H9 (cell line): ENCODE results near the gene MMS19. TPM values are rescaled to one million over a fixed set of nuclear protein-coding genes. Genes with fewer than 3 reads are reported as not detected.

ENCODE experiments used
- DNase-seq: peaks from one replicate; pipeline ENCODE4 v3.0.0-alpha.2; 2017
- H2AFZ ChIP-seq: one replicate; pipeline ENCODE4 v1.6.1; 2013; ENCODE audit warnings: mild to moderate bottlenecking, low read length, control low read depth, moderate library complexity
- H2AK5ac ChIP-seq: 2 replicates; pipeline ENCODE4 v1.6.1; 2013; ENCODE audit warnings: low read length, control low read depth, mixed read lengths; ENCODE audit not compliant: insufficient read length
- H2BK120ac ChIP-seq: one replicate; pipeline ENCODE4 v1.6.1; 2013; ENCODE audit warnings: low read depth, mild to moderate bottlenecking, low read length, control low read depth, inconsistent platforms; ENCODE audit not compliant: poor library complexity, severe bottlenecking
- H2BK12ac ChIP-seq: 2 replicates; pipeline ENCODE4 v1.6.1; 2013; ENCODE audit warnings: low read length, control low read depth, mixed read lengths, low read depth; ENCODE audit not compliant: insufficient read length
- H2BK15ac ChIP-seq: 2 replicates; pipeline ENCODE4 v1.6.1; 2013; ENCODE audit warnings: low read depth, low read length, control low read depth
- H2BK20ac ChIP-seq: one replicate; pipeline ENCODE4 v1.6.1; 2013; ENCODE audit warnings: low read depth, mild to moderate bottlenecking, low read length, control low read depth, inconsistent platforms; ENCODE audit not compliant: poor library complexity, severe bottlenecking
- H2BK5ac ChIP-seq: 2 replicates; pipeline ENCODE4 v1.6.1; 2013; ENCODE audit warnings: low read length, control low read depth, mixed read lengths; ENCODE audit not compliant: insufficient read length
- H3K14ac ChIP-seq: 2 replicates; pipeline ENCODE4 v1.6.1; 2013; ENCODE audit warnings: low read length, control low read depth; ENCODE audit not compliant: insufficient read depth
- H3K18ac ChIP-seq: 2 replicates; pipeline ENCODE4 v1.6.1; 2013; ENCODE audit warnings: low read depth, mild to moderate bottlenecking, mixed read lengths, low read length, control low read depth; ENCODE audit not compliant: insufficient read length
- H3K23ac ChIP-seq: 2 replicates; pipeline ENCODE4 v1.6.1; 2013; ENCODE audit warnings: low read length, control low read depth, mixed read lengths, low read depth; ENCODE audit not compliant: insufficient read length
- H3K23me2 ChIP-seq: 2 replicates; pipeline ENCODE4 v1.6.1; 2013; ENCODE audit warnings: low read depth, mild to moderate bottlenecking, mixed read lengths, low read length, control low read depth; ENCODE audit not compliant: insufficient read length, poor library complexity, severe bottlenecking
- H3K27ac ChIP-seq: 2 replicates; pipeline ENCODE4 v1.5.1; 2013; ENCODE audit warnings: low read length, control low read depth, mixed read lengths, low read depth; ENCODE audit not compliant: insufficient read length
- H3K27me3 ChIP-seq: 2 replicates; pipeline ENCODE4 v1.6.1; 2013; ENCODE audit warnings: low read length, control low read depth, inconsistent platforms; ENCODE audit not compliant: insufficient read depth
- H3K4ac ChIP-seq: 2 replicates; pipeline ENCODE4 v1.6.1; 2013; ENCODE audit warnings: low read depth, mild to moderate bottlenecking, control low read depth, inconsistent platforms, low read length, moderate library complexity
- H3K4me1 ChIP-seq: 2 replicates; pipeline ENCODE4 v1.6.1; 2013; ENCODE audit warnings: low read length, control low read depth, inconsistent platforms; ENCODE audit not compliant: insufficient read depth
- H3K4me2 ChIP-seq: 2 replicates; pipeline ENCODE4 v1.6.1; 2013; ENCODE audit warnings: low read length, control low read depth, mixed read lengths; ENCODE audit not compliant: insufficient read length, insufficient read depth
- H3K56ac ChIP-seq: 2 replicates; pipeline ENCODE4 v1.6.1; 2013; ENCODE audit warnings: low read depth, mild to moderate bottlenecking, mixed read lengths, low read length, control low read depth; ENCODE audit not compliant: insufficient read length
- H3K79me1 ChIP-seq: 2 replicates; pipeline ENCODE4 v1.6.1; 2013; ENCODE audit warnings: low read depth, mild to moderate bottlenecking, moderate library complexity, low read length, control low read depth, inconsistent platforms; ENCODE audit not compliant: insufficient read depth, poor library complexity, severe bottlenecking
- H3K79me2 ChIP-seq: 2 replicates; pipeline ENCODE4 v1.6.1; 2013; ENCODE audit warnings: low read length, control low read depth, inconsistent platforms; ENCODE audit not compliant: insufficient read depth
- H3K9ac ChIP-seq: 2 replicates; pipeline ENCODE4 v1.6.1; 2013; ENCODE audit warnings: low read length, control low read depth, mixed read lengths; ENCODE audit not compliant: insufficient read length; ENCODE audit errors: extremely low read depth
- H3K9me3 ChIP-seq: one replicate; pipeline ENCODE4 v1.6.1; 2013; ENCODE audit warnings: low read depth, low read length, inconsistent platforms; ENCODE audit not compliant: control insufficient read depth
- H3T11ph ChIP-seq: one replicate; pipeline ENCODE4 v1.6.1; 2013; ENCODE audit warnings: mild to moderate bottlenecking, low read length, control low read depth, inconsistent platforms
- H4K20me1 ChIP-seq: one replicate; pipeline ENCODE4 v1.6.1; 2013; ENCODE audit not compliant: control insufficient read depth, insufficient read length, insufficient read depth
- H4K5ac ChIP-seq: 2 replicates; pipeline ENCODE4 v1.6.1; 2013; ENCODE audit warnings: low read depth, mild to moderate bottlenecking, mixed read lengths, low read length, control low read depth; ENCODE audit not compliant: insufficient read length
- H4K8ac ChIP-seq: replicated peaks from 2 replicates; pipeline ENCODE4 v1.6.1; 2013; ENCODE audit warnings: low read length, control low read depth, mixed read lengths, low read depth; ENCODE audit not compliant: insufficient read length
- H4K91ac ChIP-seq: 2 replicates; pipeline ENCODE4 v1.6.1; 2013; ENCODE audit warnings: low read depth, mild to moderate bottlenecking, moderate library complexity, mixed read lengths, low read length, control low read depth; ENCODE audit not compliant: insufficient read length
- H3K27ac Mint-ChIP-seq, 3 experiments: 2 replicates in 2 of 3; 3 replicates in 1 of 3; pipeline ENCODE4 v1.8.0; 2020 to 2021; ENCODE audit warnings: mixed read lengths in 3 of 3, mild to moderate bottlenecking in 1 of 3, moderate library complexity in 1 of 3
- H3K27me3 Mint-ChIP-seq: 2 replicates; pipeline ENCODE4 v1.8.0; 2021; ENCODE audit warnings: low read depth, mild to moderate bottlenecking, moderate library complexity, mixed read lengths
- H3K36me3 Mint-ChIP-seq, 3 experiments: 2 replicates in 2 of 3; 3 replicates in 1 of 3; pipeline ENCODE4 v1.8.0; 2020 to 2021; ENCODE audit warnings: low read depth in 3 of 3, mixed read lengths in 3 of 3; ENCODE audit not compliant: insufficient read depth in 1 of 3
- H3K4me1 Mint-ChIP-seq, 2 experiments: 2 replicates each; pipeline ENCODE4 v1.8.0; 2020; ENCODE audit warnings: mixed read lengths in 2 of 2
- H3K4me3 Mint-ChIP-seq, 2 experiments: 2 replicates in 1 of 2; 3 replicates in 1 of 2; pipeline ENCODE4 v1.8.0; 2020 to 2021; ENCODE audit warnings: mild to moderate bottlenecking in 2 of 2, mixed read lengths in 2 of 2, moderate library complexity in 1 of 2
- H3K9me3 Mint-ChIP-seq, 2 experiments: 2 replicates in 1 of 2; 3 replicates in 1 of 2; pipeline ENCODE4 v1.8.0; 2020; ENCODE audit warnings: mild to moderate bottlenecking in 2 of 2, mixed read lengths in 2 of 2, moderate library complexity in 1 of 2
- WGBS: extraction: QIAGEN DNeasy Blood & Tissue Kit; methylation state at CpG from one replicate; pipeline ENCODE4 v1.1.7; 2013; ENCODE audit warnings: missing lambda C conversion rate, low lambda C conversion rate, mixed read lengths; ENCODE audit not compliant: insufficient read length; ENCODE audit errors: extremely low coverage; 5-methylcytosine and 5-hydroxymethylcytosine counted together
- total RNA-seq: library from RNA; stranded (reverse); gene quantifications from 2 replicates; pipeline ENCODE4 v1.2.1, GENCODE V29; 2021
- TF ChIP-seq, protein P1 (sequence below): fragments of 200-600 bp; sonication (generic); conservative IDR thresholded peaks from 3 replicates; pipeline ENCODE4 v1.8.0; 2021; ENCODE audit warnings: antibody characterized with exemption, mild to moderate bottlenecking

MMS19 gene
- total RNA-seq, 1 experiment from 2014 or later = 102 TPM

- Histone ChIP-seq H2BK15ac (no peak overlapping the region), H2BK5ac (no peak overlapping the region), H4K5ac (no peak overlapping the region), H3K9me3 (no peaks in the 10 kb centered on the region), H2BK20ac (no peak overlapping the region), H3K4me1 (no peaks in the 10 kb centered on the region), H2AK5ac (no peak overlapping the region), H4K91ac (no peak overlapping the region), H3K27me3 (no peaks in the 10 kb centered on the region), H3K79me2 (no peaks in the 10 kb centered on the region), H3K9ac (no peak overlapping the region), H3K23ac (no peak overlapping the region), H4K20me1 (no peaks in the 10 kb centered on the region), H3K18ac (peak overlapping the region; percentile 50), H2AFZ (no peak overlapping the region), H3K4me2 (no peak overlapping the region), H2BK120ac (no peak overlapping the region), H3K23me2 (no peaks in the 10 kb centered on the region), H3K56ac (no peak overlapping the region), H3K14ac (no peak overlapping the region; the same call in 1 of the 2 replicates), H4K8ac (no peak overlapping the region), H3T11ph (no peak overlapping the region), H3K4ac (no peak overlapping the region), H3K27ac (no peak overlapping the region), H2BK12ac (no peak overlapping the region), H3K79me1 (no peaks in the 10 kb centered on the region)
- WGBS = no CpG with 5 or more reads among the region's 6 CpGs
- H3K36me3 Mint-ChIP-seq = peaks cover 4 to 7% (median 7%) of the 10 kb centered on the region in 3 experiments
- DNase-seq = no peak
- H3K9me3 Mint-ChIP-seq = peaks cover 9 to 10% of the 10 kb centered on the region in 2 experiments
- no peak overlapping the region; a peak in 1 of 7 replicates for H3K27ac Mint-ChIP-seq
- no peaks in the 10 kb centered on the region; the same call in 1 of the 2 replicates for H3K27me3 Mint-ChIP-seq
- H3K4me3 Mint-ChIP-seq = no peak overlapping the region; a peak in 1 of 5 replicates
- TF ChIP-seq, protein P1, sequence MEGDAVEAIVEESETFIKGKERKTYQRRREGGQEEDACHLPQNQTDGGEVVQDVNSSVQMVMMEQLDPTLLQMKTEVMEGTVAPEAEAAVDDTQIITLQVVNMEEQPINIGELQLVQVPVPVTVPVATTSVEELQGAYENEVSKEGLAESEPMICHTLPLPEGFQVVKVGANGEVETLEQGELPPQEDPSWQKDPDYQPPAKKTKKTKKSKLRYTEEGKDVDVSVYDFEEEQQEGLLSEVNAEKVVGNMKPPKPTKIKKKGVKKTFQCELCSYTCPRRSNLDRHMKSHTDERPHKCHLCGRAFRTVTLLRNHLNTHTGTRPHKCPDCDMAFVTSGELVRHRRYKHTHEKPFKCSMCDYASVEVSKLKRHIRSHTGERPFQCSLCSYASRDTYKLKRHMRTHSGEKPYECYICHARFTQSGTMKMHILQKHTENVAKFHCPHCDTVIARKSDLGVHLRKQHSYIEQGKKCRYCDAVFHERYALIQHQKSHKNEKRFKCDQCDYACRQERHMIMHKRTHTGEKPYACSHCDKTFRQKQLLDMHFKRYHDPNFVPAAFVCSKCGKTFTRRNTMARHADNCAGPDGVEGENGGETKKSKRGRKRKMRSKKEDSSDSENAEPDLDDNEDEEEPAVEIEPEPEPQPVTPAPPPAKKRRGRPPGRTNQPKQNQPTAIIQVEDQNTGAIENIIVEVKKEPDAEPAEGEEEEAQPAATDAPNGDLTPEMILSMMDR = no peak
- peaks cover 11 to 27% of the 10 kb centered on the region in 2 experiments for H3K4me1 Mint-ChIP-seq
Measured at GRCh38 chr10:97533888-97534287, 35.7 kb upstream of the MMS19 start.
